Fibroblast of villous mesenchyme (primary cell): ENCODE data around the gene KRTAP10-7. TPM values are rescaled to one million over a fixed set of nuclear protein-coding genes. Genes with fewer than 3 reads are reported as not detected.

Experiments used
- DNase-seq: peaks from one replicate; pipeline ENCODE4 v3.0.0-alpha.2; 2010; ENCODE audit warnings: low read depth
- H3K4me3 ChIP-seq: 2 replicates; pipeline ENCODE4 v1.5.1; 2011; ENCODE audit warnings: low read depth, mild to moderate bottlenecking, low read length
- total RNA-seq: library from RNA; depleted of rRNA; stranded (reverse); fragments of >200 nt; gene quantifications from 2 replicates; pipeline ENCODE4 v1.2.3, GENCODE V29; 2012
- TF ChIP-seq, protein P1 (sequence below): IDR thresholded peaks from 2 replicates; pipeline ENCODE4 v1.5.1; 2012; ENCODE audit warnings: low read depth, mild to moderate bottlenecking, low read length; ENCODE audit not compliant: insufficient read depth

Gene KRTAP10-7
- total RNA-seq, 1 donor, result not detected

DNA sequence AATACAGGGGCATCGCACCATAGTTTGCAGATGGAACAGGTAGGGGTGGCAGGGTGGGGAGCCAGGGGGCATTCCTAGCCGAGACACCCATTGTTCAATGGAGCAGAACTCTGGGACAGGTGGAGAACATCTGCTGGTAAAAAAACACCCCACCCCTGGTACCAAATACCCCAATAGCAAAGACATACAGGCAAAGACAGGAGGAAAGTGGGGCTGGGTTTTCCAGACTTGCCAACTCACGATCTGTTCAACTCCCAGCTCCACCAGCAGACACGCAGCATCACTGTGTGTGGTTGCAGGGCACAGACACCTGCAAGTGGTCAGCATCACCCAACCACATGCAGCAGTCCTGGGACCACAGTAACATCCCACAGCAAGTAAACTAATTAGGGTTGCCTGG lies 11.2 kb downstream of the KRTAP10-7 start:
- TF ChIP-seq, protein P1, sequence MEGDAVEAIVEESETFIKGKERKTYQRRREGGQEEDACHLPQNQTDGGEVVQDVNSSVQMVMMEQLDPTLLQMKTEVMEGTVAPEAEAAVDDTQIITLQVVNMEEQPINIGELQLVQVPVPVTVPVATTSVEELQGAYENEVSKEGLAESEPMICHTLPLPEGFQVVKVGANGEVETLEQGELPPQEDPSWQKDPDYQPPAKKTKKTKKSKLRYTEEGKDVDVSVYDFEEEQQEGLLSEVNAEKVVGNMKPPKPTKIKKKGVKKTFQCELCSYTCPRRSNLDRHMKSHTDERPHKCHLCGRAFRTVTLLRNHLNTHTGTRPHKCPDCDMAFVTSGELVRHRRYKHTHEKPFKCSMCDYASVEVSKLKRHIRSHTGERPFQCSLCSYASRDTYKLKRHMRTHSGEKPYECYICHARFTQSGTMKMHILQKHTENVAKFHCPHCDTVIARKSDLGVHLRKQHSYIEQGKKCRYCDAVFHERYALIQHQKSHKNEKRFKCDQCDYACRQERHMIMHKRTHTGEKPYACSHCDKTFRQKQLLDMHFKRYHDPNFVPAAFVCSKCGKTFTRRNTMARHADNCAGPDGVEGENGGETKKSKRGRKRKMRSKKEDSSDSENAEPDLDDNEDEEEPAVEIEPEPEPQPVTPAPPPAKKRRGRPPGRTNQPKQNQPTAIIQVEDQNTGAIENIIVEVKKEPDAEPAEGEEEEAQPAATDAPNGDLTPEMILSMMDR, result no peak
- no peak for DNase-seq
- no peak overlapping the region for H3K4me3 ChIP-seq

DNA sequence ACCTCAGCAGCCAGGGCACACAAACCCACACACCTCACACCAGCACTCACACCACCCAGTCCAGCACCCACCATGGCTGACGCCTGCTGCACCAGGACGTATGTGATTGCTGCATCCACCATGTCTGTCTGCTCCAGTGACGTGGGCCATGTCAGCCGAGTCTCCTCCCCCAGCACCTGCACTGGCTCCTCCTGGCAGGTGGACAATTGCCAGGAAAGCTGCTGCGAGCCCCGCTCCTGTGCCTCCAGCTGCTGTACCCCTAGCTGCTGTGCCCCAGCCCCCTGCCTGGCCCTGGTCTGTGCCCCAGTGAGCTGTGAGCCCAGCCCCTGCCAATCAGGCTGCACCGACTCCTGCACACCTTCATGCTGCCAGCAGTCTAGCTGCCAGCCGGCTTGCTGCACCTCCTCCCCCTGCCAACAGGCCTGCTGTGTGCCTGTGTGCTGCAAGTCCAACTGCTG lies 11.7 kb downstream of the KRTAP10-7 start, which contains the start of gene KRTAP10-8:
KRTAP10-8 (plus strand) TSS at position 51 of the 458 bp plus-strand sequence; CDS start at position 73, 22 bp downstream.
- DNase-seq, result no peak
- no peak within 1 kb of the TSS for H3K4me3 ChIP-seq
- TF ChIP-seq, protein P1, result no peak

GRCh38 chr21:44612669-44613229 lies 12.4 kb downstream of the KRTAP10-7 start:
- DNase-seq, result no peak
- H3K4me3 ChIP-seq, result no peak overlapping the region
- TF ChIP-seq, protein P1, result no peak

GRCh38 chr21:44613386-44614155 lies 13.2 kb downstream of the KRTAP10-7 start:
- no peak overlapping the region for H3K4me3 ChIP-seq
- TF ChIP-seq, protein P1, result no peak
- no peak for DNase-seq

GRCh38 chr21:44614161-44614631 lies 13.8 kb downstream of the KRTAP10-7 start:
- no peak overlapping the region for H3K4me3 ChIP-seq
- no peak for DNase-seq
- TF ChIP-seq, protein P1, result no peak

DNA sequence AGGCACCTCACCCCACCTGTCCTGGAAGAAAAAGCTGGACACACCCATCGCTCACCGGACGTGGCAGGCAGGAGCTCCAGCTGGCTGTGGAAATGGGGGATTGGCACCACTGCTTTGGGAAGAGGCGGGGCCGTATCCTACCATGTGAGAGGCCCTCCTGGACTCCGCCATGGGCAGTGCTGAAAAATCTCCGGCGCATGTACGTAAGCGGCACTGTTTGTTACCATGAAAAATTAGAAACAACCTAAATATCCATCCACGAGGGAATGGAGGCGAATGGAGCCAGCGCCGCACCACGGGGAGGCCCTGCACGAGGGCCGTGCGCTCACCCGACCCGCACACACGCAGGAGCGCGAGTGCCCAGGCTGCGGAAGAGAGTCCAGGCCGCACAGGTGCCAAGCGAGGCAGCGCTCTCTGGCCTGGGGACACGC lies 14.6 kb downstream of the KRTAP10-7 start:
- DNase-seq, result no peak
- TF ChIP-seq, protein P1, result no peak
- H3K4me3 ChIP-seq, result no peak overlapping the region
